ENCODE data around the gene PANX3.

- TF ChIP-seq, protein P1, sequence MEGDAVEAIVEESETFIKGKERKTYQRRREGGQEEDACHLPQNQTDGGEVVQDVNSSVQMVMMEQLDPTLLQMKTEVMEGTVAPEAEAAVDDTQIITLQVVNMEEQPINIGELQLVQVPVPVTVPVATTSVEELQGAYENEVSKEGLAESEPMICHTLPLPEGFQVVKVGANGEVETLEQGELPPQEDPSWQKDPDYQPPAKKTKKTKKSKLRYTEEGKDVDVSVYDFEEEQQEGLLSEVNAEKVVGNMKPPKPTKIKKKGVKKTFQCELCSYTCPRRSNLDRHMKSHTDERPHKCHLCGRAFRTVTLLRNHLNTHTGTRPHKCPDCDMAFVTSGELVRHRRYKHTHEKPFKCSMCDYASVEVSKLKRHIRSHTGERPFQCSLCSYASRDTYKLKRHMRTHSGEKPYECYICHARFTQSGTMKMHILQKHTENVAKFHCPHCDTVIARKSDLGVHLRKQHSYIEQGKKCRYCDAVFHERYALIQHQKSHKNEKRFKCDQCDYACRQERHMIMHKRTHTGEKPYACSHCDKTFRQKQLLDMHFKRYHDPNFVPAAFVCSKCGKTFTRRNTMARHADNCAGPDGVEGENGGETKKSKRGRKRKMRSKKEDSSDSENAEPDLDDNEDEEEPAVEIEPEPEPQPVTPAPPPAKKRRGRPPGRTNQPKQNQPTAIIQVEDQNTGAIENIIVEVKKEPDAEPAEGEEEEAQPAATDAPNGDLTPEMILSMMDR (IDR thresholded peaks at IDR 0.05) = no peak
- no peak for TF ChIP-seq POLR2A (IDR thresholded peaks at IDR 0.05)
Observed at GRCh38 chr11:124662106-124662505, 50.9 kb downstream of the PANX3 start.

Data from gastroesophageal sphincter (tissue), 3 donors.